ENCODE results near the gene ANO4.

The ANO4 gene

GRCh38 chr12:101018540-101018939 is 224.0 kb downstream of the ANO4 start:
- TF ChIP-seq CTCF (IDR thresholded peaks at IDR 0.05; ENCODE audit: control extremely low read depth, extremely low read depth, low read depth, missing control alignments): no peak
- no peak for DNase-seq (ENCODE audit: extremely low spot score)
- ChIA-PET CTCF (interaction anchor here (1.5 to 2.0 kb wide), 3 partner anchors 8 to 123 kb away, joined by 3 to 5 read pairs (median 4); no protein-coding TSS in a partner anchor), POLR2A (no interaction called here)

GRCh38 chr12:101019201-101019600 is 224.6 kb downstream of the ANO4 start:
- no peak for DNase-seq (ENCODE audit: extremely low spot score)
- POLR2A ChIA-PET: no interaction called here
- TF ChIP-seq CTCF (IDR thresholded peaks at IDR 0.05; ENCODE audit: control extremely low read depth, extremely low read depth, low read depth, missing control alignments): no peak
- CTCF ChIA-PET: interaction anchor here (1.3 to 2.0 kb wide), 3 partner anchors 8 to 20 kb away, joined by 3 to 5 read pairs (median 4); no protein-coding TSS in a partner anchor

- TF ChIP-seq CTCF (IDR thresholded peaks at IDR 0.05; ENCODE audit: control extremely low read depth, extremely low read depth, low read depth, missing control alignments): no peak
- no peak for DNase-seq (ENCODE audit: extremely low spot score)
- ChIA-PET CTCF (interaction anchor here (1.3 to 2.0 kb wide), 3 partner anchors 9 to 20 kb away, joined by 3 to 5 read pairs (median 4); no protein-coding TSS in a partner anchor), POLR2A (no interaction called here)
These were observed 225.1 kb downstream of the ANO4 start for GRCh38 chr12:101019667-101020066.

- no peak for DNase-seq (ENCODE audit: extremely low spot score)
- ChIA-PET CTCF (interaction anchor here (0.6 to 1.4 kb wide), 2 partner anchors 23 to 45 kb away, joined by 3 read pairs; no protein-coding TSS in a partner anchor), POLR2A (no interaction called here)
These were observed 226.9 kb downstream of the ANO4 start for GRCh38 chr12:101021442-101021841.

GRCh38 chr12:101021911-101022388 is 227.4 kb downstream of the ANO4 start:
- TF ChIP-seq CTCF (IDR thresholded peaks at IDR 0.05; ENCODE audit: control extremely low read depth, extremely low read depth, low read depth, missing control alignments): no peak
- DNase-seq (ENCODE audit: extremely low spot score): no peak
- CTCF ChIA-PET: interaction anchor here (1.4 kb wide), 1 partner anchor 22 kb away, joined by 3 read pairs; no protein-coding TSS in a partner anchor
- POLR2A ChIA-PET: no interaction called here

More at GRCh38 chr12:101021442-101021841, 226.9 kb downstream of the ANO4 start:
- no peak for TF ChIP-seq CTCF (IDR thresholded peaks at IDR 0.05; ENCODE audit: control extremely low read depth, extremely low read depth, low read depth, missing control alignments)

- POLR2A ChIA-PET: no interaction called here
- CTCF ChIA-PET: no interaction called here
- no peak for DNase-seq (ENCODE audit: extremely low spot score)
- TF ChIP-seq CTCF (IDR thresholded peaks at IDR 0.05; ENCODE audit: control extremely low read depth, extremely low read depth, low read depth, missing control alignments): no peak
These were observed 232.6 kb downstream of the ANO4 start for GRCh38 chr12:101027200-101027599.

Measured in GM10248 (cell line).